Activated CD4-positive, CD25-positive, alpha-beta regulatory T cell treated with anti-CD3 and anti-CD28 coated beads, Interleukin-2, amount 50 U/mL, for 16 hours (primary cell): ENCODE results near the gene WDR91.
"Not testable (repeated sequence)": the region's sequence is repeated elsewhere in the genome, so short reads cannot be mapped to it uniquely, and the experiment has no call there.

ENCODE experiments used
- DNase-seq: peaks from one replicate; pipeline ENCODE4 v3.0.0-alpha.2; 2020; ENCODE audit warnings: low read depth, low spot score

The WDR91 gene

DNA sequence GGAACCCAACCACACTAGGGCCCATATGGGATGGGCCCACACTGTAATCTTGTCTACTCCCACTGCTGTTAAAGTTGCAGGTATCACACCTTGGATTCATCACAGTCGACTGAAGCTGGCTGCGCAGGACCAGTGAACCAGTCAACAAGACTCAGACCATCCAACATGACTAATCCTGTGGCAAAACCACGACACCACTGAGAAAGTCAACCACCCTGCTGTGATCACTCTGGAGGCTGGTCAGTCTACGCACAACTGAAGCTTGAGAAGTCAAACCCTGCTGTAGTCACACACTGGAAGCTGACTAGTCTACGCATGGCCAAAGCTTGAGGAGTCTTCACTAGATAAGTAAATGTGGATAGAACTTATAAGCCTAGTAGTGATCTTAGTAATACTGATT is 31.2 kb downstream of the WDR91 start:
- DNase-seq = no peak

DNA sequence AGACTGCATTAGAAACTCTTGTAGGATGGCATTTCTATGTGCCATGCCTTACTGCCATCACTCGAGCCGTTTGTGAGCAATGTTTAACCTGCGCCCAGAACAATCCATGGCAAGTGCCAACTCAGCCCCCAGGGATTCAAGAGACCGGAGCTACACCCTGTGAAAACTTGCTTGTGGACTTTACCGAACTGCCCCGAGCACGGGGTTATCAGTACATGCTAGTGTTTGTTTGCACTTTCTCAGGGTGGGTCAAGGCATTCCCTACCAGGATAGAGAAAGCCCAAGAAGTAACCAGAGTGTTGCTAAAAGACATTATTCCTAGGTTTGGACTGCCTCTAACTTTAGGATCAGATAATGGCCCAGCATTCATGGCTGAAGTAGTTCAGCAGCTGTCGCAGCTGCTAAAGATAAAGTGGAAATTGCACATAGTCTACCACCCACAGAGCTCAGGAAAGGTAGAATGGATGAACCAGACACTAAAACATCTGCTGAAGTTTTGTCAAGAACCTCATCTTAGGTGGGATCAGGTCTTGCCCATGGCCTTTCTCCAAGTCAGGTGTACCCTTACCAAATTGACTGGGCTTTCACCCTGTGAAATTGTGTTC is 31.9 kb downstream of the WDR91 start:
- DNase-seq = no peak

DNA sequence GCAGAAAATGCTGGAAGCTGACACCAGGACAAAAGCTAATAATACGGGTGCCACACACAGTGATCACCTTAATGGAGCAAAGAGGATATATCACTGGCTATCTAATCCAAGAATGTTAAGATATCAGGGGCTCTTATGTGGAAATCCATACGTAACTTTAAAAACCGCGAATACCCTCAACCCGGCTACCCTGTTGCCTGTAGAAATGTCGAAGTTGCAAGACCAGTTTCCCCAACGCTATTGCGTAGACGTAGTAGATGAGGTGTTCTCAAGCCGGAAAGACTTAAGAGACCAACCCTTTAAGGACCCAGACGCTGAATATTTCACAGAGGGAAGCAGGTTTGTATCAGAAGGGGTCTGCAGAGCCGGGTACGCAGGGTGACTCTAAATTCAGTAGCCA is 33.0 kb downstream of the WDR91 start:
- no peak for DNase-seq

DNA sequence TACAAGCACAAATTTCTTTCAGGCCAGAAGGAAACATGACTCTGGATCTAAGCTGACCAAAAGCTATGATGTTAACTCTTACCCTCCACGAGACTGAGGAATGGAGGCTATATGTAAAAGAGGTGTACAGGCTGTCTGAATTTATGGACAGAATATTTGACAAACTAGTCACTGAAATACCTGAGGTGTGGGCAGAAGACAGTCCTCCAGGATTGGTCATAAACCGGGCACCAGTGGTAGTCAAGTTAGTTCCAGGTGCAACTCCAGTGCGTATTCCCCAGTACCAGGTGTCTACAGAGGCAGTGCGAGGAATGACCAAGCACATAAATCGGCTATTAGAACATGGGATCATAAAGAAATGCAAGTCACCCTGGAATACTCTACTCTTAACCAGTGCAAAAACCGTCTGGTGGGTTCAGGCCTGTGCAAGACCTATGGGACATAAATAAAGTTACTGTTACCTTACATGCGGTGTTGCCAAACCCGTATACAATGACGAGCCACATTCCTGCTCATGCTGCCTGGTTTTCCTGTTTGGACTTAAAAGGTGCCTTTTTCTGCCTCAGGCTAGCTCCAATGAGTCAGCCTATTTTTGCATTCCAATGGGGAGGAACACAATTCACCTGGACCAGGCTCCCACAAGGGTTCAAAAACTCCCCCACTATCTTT is 34.2 kb downstream of the WDR91 start:
- DNase-seq = no peak

DNA sequence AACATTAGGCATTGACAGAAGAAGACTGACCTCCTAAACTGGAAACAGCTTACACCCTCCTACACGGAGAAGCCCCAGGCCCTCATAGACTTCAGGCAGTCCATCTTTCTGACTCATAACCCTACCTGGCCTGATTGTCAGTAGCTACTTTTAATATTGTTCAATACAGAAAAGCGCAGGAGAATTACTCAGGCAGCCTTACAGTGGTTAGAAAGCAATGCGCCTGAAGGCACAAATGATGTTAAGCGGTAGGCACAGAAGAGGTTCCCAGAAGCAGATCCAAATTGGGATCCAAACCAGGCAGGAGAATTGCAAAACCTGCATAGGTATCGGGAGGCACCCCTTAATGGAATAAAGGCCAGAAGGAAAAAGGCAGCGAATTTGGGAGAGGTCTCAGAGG is 35.4 kb downstream of the WDR91 start:
- no peak for DNase-seq

DNA sequence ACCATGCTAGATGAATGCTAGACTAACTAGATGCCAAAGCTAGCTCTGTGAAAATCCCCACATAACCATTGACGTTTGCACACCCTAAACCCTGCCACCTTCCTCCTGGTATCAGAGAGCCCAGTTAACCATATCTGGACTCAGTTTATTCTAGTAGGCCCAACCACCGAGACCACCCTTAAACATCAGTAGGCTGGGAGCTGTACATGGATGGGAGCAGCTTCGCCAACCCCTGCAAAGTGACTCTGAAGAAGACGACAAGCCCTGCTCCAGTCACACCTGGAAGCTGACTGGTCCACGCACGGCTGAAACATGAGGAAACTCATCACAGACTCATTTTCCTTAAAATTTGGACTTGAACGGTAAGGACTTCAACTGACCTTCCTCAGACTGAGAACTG is 36.4 kb downstream of the WDR91 start:
- DNase-seq = no peak

DNA sequence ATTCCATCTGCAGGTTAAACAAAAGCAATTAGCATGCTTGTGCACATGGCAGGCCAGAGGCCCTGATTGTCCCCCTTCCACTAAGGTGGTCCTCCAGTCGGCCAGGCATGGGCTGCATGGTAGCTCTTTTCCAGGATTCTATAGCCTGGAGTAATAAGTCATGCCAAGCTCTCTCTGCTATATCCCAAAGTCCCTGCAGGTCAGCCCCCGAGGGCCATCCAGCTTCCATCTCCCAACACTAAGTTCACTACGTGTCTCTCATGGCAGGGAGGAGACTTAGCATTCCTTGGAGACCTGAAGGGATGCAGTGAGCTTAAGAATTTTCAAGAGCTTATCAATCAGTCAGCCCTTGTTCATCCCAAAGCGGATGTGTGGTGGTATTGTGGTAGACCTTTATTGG is 37.4 kb downstream of the WDR91 start:
- DNase-seq = not testable (repeated sequence)

DNA sequence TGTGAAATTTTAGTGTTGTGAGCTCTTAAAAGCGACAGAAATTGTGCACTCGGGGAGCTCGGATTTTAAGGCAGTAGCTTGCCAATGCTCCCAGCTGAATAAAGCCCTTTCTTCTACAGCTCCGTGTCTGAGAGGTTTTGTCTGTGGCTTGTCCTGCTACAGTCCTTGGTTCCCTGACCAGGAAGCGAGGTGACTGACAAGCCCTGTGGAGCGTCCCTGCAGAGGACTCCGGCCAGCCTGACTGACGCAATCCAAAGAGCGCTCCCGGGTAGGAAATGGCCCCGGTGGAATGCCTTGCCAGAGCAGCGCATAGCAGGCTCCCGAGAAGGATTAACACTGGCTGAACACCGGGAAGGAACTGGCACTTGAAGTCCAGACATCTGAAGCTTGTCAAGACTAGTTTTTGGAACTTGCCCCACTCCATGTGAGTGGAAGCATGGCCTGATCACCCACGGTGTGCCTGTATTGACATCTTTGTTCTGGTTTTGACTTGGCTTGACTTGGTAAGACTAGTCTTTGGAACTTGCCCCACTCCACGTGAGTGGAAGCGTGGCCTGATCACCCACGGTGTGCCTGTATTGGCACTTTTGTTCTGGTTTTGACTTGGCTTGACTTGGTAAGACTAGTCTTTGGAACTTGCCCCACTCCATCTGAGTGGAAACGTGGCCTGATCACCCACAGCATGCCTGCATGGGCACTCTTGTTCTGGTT is 39.6 kb downstream of the WDR91 start:
- not testable (repeated sequence) for DNase-seq

DNA sequence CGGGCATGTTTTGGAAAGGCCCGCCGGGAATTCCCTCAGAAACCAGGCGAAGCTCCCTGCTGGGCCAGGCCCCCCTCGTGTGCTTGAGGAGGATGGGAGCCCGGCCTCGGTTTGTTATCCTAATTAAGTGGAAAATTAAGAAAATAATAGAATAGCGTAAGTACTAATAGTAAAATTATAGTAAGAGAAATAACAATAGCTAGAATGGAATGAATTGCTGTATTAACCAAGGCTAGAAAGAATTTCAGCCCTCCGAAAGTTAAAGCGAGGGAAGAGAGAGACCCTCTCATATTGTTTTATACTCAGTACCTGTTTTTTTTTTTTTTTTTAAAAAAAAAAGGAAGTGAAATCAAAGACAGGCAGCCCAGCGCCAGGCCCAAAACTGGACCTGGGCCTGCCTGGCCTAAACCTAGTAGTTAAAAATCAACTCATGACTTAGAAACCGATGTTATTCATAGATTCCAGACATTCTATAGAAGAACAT is 40.3 kb downstream of the WDR91 start:
- not testable (repeated sequence) for DNase-seq

DNA sequence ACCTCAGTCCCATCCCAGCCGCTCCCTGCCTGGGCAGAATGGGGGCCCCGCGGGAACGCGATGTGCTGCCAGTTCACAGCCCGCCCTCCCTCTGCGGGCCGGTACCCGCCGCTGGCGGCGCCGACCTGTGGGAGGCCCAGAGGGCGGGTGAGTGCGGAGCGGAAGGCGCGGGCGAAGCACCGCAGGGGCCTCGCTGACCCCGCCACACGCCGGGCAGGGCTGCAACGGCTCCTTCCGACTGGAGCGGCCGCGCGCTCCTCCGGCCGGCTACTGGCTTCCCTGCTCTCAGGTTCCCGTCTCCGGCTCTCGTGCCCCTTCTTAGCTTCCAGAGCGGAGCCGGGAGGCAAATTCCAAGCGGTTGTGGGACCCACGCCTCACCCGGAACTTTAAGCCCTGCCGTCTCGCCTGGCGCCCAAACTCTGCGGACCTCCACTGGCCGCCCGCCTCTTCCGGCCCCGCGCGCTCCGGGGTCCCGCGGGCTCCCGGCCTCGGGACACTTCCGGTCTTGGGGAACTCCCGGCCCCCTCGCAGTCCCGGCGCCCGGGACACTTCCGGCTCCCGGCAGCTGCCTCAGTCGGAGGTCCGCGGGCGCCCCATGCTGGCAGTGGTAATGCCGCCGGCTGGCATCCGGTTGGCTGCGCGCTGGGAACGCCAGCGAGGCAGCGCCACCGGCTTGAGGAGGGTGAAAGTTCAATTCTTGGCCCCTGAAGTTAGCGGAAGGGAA is 40.9 kb downstream of the WDR91 start, which contains the start of gene CYREN:
Gene CYREN (minus strand): TSS at position 434 of the 724 bp plus-strand sequence. CDS start 1,785 bp downstream, outside the sequence.
- DNase-seq = peak; percentile 79

DNA sequence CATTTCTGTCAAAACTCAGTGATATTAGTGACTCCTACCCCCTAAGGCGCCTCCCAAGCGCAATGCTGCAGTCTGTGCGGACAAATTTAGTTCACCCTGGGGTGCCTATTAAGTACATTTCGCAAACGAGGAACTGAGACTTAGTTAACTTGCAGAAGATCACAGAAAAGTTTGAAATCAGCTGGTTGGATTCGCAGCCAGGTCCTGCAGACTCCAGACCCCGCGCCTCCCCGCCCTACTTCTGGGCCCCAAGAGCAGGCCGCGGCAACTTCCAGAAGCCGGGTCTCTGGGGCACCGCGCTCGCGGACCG is 41.4 kb downstream of the WDR91 start:
- DNase-seq = no peak

DNA sequence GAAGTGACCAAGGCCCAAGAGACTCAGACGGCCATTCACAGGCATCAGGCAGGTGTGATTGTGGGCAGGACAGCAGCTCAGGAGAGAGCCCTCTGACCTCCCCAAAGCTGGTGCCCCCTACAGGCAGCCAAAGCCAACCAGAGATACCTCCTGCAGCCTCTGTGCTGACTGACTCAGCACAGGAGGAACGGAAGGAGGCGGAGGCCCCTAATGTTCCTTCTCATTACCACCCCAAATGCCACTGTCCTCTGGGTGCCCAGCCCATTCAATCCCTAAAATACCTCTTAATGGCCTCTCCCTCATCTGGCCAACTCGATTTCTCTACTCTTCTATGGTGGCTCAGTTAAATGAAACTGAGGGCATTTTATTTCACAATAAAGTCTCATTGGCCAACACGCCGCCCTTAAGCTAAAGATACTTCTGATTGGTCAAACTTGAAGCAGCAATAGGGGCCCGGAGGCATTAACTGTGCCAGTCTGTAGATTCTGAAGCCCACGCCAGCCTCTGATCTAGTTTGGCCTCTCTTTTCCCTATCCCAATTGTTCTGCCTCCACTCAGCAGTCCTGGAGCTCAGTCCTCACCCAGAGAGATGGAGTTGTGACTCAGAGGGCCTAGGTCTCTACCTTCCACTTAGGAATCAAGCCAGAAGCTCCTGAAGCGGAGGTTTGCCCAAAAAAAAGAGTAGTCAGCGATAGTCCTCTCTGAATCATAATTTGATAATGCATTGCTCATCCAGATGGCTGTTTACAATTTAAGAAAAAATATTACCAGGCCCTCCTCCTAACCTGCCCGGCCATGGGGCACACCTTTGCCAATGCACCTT is 42.0 kb downstream of the WDR91 start:
- DNase-seq = no peak

DNA sequence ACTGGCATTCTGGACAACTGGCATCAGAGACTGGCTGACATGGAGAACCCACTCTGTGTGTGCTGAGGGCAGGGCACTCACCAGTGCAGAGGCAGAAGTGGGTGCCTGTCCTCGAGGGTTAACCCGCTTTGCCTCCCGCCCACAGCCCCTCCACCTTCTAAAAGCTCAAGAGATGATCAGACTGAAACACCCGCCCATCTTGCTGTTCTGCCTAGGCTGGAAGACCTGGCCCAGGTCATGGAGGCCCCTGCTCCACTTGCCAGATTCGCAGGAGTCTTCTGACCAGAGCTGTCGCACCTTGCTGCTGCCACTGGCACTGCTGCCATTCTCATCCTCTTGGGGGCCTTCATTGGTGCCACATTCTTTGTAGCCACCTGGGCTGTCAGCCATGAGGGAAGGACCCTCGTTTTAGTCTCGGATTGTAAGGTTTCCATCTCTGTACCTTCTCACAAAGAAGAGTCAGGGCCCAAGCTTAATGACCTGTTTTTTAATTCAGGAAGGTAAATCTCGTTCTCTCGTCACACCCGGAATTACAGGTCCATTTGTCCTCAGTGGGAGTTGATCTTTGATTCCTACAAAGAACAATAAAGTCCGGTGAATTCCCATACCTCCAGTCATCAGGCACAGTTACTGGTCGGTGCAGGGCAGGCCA is 42.7 kb downstream of the WDR91 start:
- DNase-seq = no peak

DNA sequence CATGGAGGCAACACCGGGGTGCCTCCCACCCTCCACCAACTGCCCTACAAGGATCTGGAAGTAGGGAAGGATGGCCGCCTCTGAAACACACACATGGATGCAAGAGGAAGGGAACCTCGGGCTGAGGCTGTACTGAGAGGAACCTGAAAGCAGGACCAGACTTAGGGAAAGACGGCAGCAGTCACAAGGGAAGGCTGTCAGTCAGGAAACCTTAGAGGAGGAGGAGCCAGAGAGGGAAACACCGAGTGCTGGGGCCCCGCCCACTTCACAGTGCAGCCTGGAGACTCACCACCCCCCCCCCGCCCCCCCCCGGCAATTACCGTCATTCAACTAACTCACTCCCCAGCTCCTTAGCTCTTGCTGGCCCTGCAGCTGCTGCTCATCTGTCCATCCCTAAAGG is 43.3 kb downstream of the WDR91 start:
- no peak for DNase-seq

DNA sequence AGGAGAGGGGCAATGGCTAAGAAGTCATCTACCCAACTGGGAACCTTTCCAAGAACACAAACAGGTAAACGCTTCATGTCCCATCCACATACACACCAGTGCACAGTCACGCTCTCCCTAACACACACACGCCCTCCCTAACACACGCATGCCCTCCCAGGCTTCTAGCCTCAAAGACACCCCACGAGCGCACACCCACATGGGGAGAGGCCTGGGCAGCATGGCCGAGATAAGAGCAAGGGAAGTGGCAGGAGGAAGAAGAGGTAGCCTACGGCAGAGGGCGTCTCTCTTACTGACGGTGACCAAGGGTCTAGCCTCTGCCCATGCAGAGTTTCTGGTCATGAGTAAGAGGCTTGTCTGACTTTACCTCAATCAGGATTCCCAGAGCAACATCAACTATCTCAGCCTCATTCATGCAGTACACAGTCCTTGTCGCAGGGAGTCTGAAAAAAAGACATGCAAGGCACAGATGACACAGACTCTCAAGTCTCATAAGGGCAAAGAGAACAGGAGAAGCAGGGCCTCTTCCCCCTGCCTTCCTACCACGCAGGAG is 43.9 kb downstream of the WDR91 start:
- no peak for DNase-seq

DNA sequence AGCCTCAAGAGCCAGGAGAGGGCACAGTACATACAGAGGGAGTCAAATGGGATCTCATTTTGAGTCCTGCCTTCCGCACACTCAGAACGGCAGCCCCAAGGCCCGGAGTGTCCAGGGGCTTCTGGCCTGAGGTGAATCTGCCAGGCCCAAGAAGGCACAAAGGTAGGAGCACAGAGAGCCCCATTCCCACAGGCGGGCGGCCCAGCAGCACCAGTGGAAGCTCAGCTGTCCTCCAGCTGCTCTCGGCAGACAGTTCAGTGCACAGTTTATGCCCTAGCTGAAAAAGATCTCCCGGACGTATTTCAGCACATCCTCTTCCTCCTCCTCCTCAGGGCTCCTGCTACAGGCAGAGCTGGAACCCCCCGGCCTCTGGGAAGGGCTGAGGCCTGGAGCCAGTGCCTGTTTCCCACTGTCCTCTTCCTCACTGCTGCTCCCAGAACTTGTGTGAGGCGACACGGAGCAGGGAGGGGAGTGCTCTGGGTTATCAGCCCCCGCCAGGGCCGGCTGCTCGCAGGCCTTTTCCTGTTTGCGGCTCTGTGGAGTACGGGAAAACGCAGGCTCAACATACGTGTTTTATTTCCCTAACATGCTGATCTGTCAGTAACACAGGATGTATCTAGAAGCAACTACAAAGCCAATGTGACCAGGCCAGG is 44.9 kb downstream of the WDR91 start:
- no peak for DNase-seq

DNA sequence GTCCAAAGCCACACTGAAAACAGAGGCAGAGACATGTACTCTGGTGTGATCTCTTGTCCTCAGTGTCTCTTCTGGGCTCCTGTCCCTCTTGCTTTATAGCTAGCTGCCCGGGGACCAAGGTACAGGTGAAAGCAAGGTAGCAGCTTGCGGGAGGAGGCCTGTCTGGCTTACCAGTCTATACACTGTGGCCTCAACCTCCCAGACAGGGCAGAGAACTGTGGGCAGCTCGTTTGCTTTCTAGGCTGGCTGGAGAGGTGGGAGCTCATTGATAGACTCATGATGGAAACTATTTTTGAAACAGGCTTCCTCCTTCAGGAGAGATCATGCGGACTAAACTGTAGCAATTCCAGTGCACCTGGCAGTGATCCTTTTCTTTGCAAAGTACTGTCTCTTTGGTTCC is 45.5 kb downstream of the WDR91 start:
- no peak for DNase-seq

DNA sequence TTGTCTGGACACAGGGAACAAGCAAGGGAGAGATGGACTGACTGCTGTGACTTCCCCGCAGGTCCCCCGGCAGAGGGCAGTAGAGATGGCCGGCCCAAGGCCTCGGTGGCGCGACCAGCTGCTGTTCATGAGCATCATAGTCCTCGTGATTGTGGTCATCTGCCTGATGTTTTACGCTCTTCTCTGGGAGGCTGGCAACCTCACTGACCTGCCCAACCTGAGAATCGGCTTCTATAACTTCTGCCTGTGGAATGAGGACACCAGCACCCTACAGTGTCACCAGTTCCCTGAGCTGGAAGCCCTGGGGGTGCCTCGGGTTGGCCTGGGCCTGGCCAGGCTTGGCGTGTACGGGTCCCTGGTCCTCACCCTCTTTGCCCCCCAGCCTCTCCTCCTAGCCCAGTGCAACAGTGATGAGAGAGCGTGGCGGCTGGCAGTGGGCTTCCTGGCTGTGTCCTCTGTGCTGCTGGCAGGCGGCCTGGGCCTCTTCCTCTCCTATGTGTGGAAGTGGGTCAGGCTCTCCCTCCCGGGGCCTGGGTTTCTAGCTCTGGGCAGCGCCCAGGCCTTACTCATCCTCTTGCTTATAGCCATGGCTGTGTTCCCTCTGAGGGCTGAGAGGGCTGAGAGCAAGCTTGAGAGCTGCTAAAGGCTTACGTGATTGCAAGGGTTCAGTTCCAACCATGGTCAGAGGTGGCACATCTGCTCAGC is 46.8 kb downstream of the WDR91 start:
- DNase-seq = no peak

DNA sequence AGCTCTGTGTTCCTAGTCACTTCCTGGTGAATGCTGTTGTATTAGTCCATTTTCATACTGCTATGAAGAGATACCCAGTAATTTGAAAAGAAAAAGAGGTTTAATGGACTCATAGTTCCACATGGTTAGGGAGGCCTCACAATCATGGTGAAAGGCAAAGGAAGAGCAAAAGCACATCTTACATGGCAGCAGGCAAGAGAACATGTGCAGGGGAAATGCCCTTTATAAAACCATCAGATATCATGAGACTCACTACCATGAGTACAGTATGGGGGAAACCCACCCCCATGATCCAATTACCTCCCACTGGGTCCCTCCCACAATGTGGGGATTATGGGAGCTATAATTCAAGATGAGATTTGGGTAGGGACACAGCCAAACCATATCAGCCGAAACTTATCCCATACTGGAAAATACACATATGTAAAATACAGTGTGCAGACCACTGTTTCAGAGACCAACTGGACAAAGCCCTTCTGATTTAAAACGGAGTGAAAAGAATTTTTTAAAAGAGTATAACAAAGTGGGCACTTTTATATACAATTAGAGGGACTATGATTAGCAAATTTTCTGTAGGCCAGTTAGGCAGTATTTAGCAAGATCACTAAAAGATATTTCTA is 48.8 kb downstream of the WDR91 start:
- no peak for DNase-seq
